GM21423 (cell line): ENCODE measurements around the gene USB1.

ENCODE experiments used
- ATAC-seq: cut with Tn5 transposase; IDR thresholded peaks from one replicate; pipeline ENCODE4 v1.9.1; 2021; ENCODE audit warnings: mild to moderate bottlenecking, moderate library complexity; ENCODE audit not compliant: unreplicated experiment

Gene USB1

GRCh38 chr16:58013201-58013956 is 12.2 kb downstream of the USB1 start:
- no peak for ATAC-seq

- no peak for ATAC-seq
These were observed 15.7 kb downstream of the USB1 start for GRCh38 chr16:58016840-58017446.

GRCh38 chr16:58018803-58019202 is 17.6 kb downstream of the USB1 start:
- no peak for ATAC-seq

GRCh38 chr16:58019866-58020538 is 18.8 kb downstream of the USB1 start:
- no peak for ATAC-seq

GRCh38 chr16:58020628-58021521 is 19.7 kb downstream of the USB1 start:
- no peak for ATAC-seq

- no peak for ATAC-seq
These were observed 20.7 kb downstream of the USB1 start for GRCh38 chr16:58021661-58022551.

- ATAC-seq, result no peak
These were observed 21.6 kb downstream of the USB1 start for GRCh38 chr16:58022601-58023371.

GRCh38 chr16:58024486-58025350 is 23.5 kb downstream of the USB1 start:
- no peak for ATAC-seq

- ATAC-seq, result peak; percentile 64
These were observed 24.3 kb downstream of the USB1 start, which contains the start of gene MMP15 for GRCh38 chr16:58025351-58026138. MMP15 (plus strand) TSS chr16:58025754; CDS start chr16:58026351, 597 bp downstream.

GRCh38 chr16:58026139-58026704 is 25.0 kb downstream of the USB1 start:
- ATAC-seq, result no peak

GRCh38 chr16:58026705-58027160 is 25.5 kb downstream of the USB1 start:
- no peak for ATAC-seq

GRCh38 chr16:58027161-58027915 is 26.1 kb downstream of the USB1 start:
- no peak for ATAC-seq

- ATAC-seq, result no peak
These were observed 26.8 kb downstream of the USB1 start for GRCh38 chr16:58027916-58028455.

GRCh38 chr16:58028541-58029070 is 27.4 kb downstream of the USB1 start:
- ATAC-seq, result no peak

GRCh38 chr16:58029410-58029809 is 28.2 kb downstream of the USB1 start:
- ATAC-seq, result no peak
